ENCODE results near the gene AP1B1. TPM values are rescaled to one million over a fixed set of nuclear protein-coding genes. Genes with fewer than 3 reads are reported as not detected.

The AP1B1 gene
- total and polyA plus RNA-seq, 2 donors (not counting 1 experiment from before 2014, with no cell fraction given) = 139 to 174 TPM

DNA sequence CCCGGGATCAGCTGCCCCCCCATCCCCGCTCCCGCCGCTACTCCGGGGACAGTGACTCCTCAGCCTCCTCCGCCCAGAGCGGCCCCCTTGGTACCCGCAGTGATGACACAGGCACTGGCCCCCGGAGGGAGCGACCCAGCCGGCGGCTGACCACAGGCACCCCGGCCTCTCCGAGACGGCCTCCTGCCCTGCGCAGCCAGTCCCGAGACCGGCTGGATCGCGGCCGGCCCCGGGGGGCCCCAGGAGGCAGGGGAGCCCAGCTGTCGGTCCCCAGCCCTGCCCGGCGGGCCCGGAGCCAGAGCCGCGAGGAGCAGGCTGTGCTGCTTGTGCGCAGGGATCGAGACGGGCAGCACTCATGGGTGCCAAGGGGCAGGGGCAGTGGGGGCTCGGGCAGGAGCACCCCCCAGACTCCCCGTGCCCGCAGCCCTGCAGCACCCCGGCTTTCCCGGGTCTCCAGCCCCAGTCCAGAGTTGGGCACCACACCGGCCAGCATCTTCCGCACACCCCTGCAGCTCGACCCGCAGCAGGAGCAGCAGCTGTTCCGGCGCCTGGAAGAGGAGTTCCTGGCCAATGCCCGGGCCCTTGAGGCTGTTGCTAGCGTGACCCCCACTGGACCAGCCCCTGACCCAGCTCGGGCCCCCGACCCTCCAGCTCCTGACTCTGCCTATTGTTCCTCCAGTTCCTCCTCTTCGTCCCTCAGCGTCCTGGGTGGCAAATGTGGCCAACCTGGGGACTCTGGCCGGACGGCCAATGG is 76.7 kb downstream of the AP1B1 start:
- no peak overlapping the region for H3K4me2 ChIP-seq (replicated peaks; ENCODE audit: low read depth, low read length, poor library complexity, severe bottlenecking)

DNA sequence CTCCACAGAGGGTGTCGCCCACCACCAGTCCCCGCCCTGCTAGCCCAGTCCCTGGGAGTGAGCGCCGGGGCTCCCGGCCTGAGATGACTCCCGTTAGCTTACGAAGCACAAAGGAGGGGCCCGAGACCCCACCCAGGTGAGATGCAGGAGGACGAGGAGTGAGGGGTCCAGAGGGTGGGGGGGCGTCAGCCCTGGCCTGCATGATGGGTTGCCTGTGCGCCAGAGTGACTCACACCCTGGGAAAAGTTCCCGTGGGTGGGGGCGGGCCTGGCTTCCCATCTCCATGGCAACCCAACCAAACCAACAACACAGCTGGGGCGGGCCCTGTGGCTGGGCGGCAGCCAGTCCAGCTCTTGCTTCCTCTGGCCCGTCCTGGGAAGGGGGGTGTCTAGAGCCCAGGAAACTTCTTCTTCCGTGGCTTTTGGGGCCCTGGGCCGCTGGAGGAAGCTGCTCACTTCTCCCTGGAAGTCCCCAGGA is 77.5 kb downstream of the AP1B1 start:
- peaks cover 0 to 74% (median 32%) of the 10 kb centered on the region in 4 experiments for H3K27me3 ChIP-seq (replicated peaks in 1 of 4; ENCODE audit: control extremely low read depth in 1 of 4, control insufficient read depth in 3 of 4, insufficient read depth in 4 of 4, low read length in 3 of 4)

More for the DNA sequence above, 76.7 kb downstream of the AP1B1 start:
- intact Hi-C loops (cut with micrococcal nuclease) = no loop called here
- Histone ChIP-seq H3K27me3 (replicated peaks in 1 of 4; ENCODE audit: control extremely low read depth in 1 of 4, control insufficient read depth in 3 of 4, insufficient read depth in 4 of 4, low read length in 3 of 4) (peaks cover 0 to 73% (median 28%) of the 10 kb centered on the region in 4 experiments), H3K9me3 (ENCODE audit: control extremely low read depth in 1 of 3, control insufficient read depth in 2 of 3, insufficient read depth in 1 of 3, low read length in 2 of 3) (peaks cover 0 to 28% (median 0%) of the 10 kb centered on the region in 3 donors), H3K36me3 (replicated peaks in 1 of 2; ENCODE audit: control extremely low read depth in 1 of 2, control insufficient read depth in 1 of 2, extremely low read depth in 1 of 2, insufficient read depth in 2 of 2, low read length in 1 of 2) (no peaks in the 10 kb centered on the region), H3K4me1 (ENCODE audit: control insufficient read depth in 2 of 2, insufficient read depth in 2 of 2, low read length in 2 of 2) (peaks cover 33 to 50% of the 10 kb centered on the region in 2 donors), H3K9ac (ENCODE audit: low read length) (no peak overlapping the region), H3K4me3 (ENCODE audit: control extremely low read depth in 1 of 5, extremely low read depth in 1 of 5, insufficient read depth in 1 of 5, low read depth in 2 of 5, low read length in 4 of 5) (no peak overlapping the region), H3K27ac (ENCODE audit: low read length in 2 of 2) (no peak overlapping the region), H3K79me2 (ENCODE audit: control insufficient read depth, insufficient read depth, low read length) (no peaks in the 10 kb centered on the region), H2AFZ (ENCODE audit: insufficient read depth, low read depth, low read length, poor library complexity, severe bottlenecking) (no peak overlapping the region), H4K20me1 (ENCODE audit: control insufficient read depth, insufficient read depth, low read length, poor library complexity, severe bottlenecking) (peaks cover 7% of the 10 kb centered on the region)
- H3K4me1 Mint-ChIP-seq = peaks cover 35% of the 10 kb centered on the region
- no peak overlapping the region for H3K27ac Mint-ChIP-seq
- no peak overlapping the region for H3K4me3 Mint-ChIP-seq
- no peak for DNase-seq
- 85% methylated on average over 50 of the region's 50 CpGs for WGBS (ENCODE audit: insufficient coverage)
- CTCF ChIA-PET = no interaction called here
- TF ChIP-seq EZH2 (IDR thresholded peaks at IDR 0.05; ENCODE audit: borderline replicate concordance, insufficient read depth, low read depth, low read length, poor library complexity, severe bottlenecking) = no peak
- TF ChIP-seq, protein P1, sequence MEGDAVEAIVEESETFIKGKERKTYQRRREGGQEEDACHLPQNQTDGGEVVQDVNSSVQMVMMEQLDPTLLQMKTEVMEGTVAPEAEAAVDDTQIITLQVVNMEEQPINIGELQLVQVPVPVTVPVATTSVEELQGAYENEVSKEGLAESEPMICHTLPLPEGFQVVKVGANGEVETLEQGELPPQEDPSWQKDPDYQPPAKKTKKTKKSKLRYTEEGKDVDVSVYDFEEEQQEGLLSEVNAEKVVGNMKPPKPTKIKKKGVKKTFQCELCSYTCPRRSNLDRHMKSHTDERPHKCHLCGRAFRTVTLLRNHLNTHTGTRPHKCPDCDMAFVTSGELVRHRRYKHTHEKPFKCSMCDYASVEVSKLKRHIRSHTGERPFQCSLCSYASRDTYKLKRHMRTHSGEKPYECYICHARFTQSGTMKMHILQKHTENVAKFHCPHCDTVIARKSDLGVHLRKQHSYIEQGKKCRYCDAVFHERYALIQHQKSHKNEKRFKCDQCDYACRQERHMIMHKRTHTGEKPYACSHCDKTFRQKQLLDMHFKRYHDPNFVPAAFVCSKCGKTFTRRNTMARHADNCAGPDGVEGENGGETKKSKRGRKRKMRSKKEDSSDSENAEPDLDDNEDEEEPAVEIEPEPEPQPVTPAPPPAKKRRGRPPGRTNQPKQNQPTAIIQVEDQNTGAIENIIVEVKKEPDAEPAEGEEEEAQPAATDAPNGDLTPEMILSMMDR (IDR thresholded peaks at IDR 0.05) = no peak
- peaks cover 41% of the 10 kb centered on the region for H3K27me3 Mint-ChIP-seq
- H3K9me3 Mint-ChIP-seq (ENCODE audit: insufficient read depth) = no peaks in the 10 kb centered on the region
- POLR2A ChIA-PET = no interaction called here
- ATAC-seq (ENCODE audit: low read depth) = no peak

More for the DNA sequence above, 77.5 kb downstream of the AP1B1 start:
- ATAC-seq (ENCODE audit: low read depth) (peak; percentile 49), DNase-seq (peak; percentile 66)
- peaks cover 40% of the 10 kb centered on the region for H3K27me3 Mint-ChIP-seq
- Histone ChIP-seq H3K4me3 (ENCODE audit: control extremely low read depth in 1 of 5, extremely low read depth in 1 of 5, insufficient read depth in 1 of 5, low read depth in 2 of 5, low read length in 4 of 5) (no peak overlapping the region), H3K79me2 (ENCODE audit: control insufficient read depth, insufficient read depth, low read length) (peaks cover 2% of the 10 kb centered on the region), H3K4me2 (replicated peaks; ENCODE audit: low read depth, low read length, poor library complexity, severe bottlenecking) (peak overlapping the region; percentile 14), H3K27ac (ENCODE audit: low read length in 2 of 2) (no peak overlapping the region), H3K36me3 (replicated peaks in 1 of 2; ENCODE audit: control extremely low read depth in 1 of 2, control insufficient read depth in 1 of 2, extremely low read depth in 1 of 2, insufficient read depth in 2 of 2, low read length in 1 of 2) (no peaks in the 10 kb centered on the region), H3K4me1 (ENCODE audit: control insufficient read depth in 2 of 2, insufficient read depth in 2 of 2, low read length in 2 of 2) (peaks cover 39 to 55% of the 10 kb centered on the region in 2 donors), H2AFZ (ENCODE audit: insufficient read depth, low read depth, low read length, poor library complexity, severe bottlenecking) (no peak overlapping the region), H3K9ac (ENCODE audit: low read length) (no peak overlapping the region), H4K20me1 (ENCODE audit: control insufficient read depth, insufficient read depth, low read length, poor library complexity, severe bottlenecking) (peaks cover 7% of the 10 kb centered on the region), H3K9me3 (ENCODE audit: control extremely low read depth in 1 of 3, control insufficient read depth in 2 of 3, insufficient read depth in 1 of 3, low read length in 2 of 3) (peaks cover 0 to 33% (median 0%) of the 10 kb centered on the region in 3 donors)
- intact Hi-C loops (cut with micrococcal nuclease) = no loop called here
- CTCF ChIA-PET = interaction anchor here (0.8 kb wide), 1 partner anchor 26 kb away, joined by 3 read pairs; no protein-coding TSS in a partner anchor
- POLR2A ChIA-PET = no interaction called here
- H3K9me3 Mint-ChIP-seq (ENCODE audit: insufficient read depth) = no peaks in the 10 kb centered on the region
- H3K27ac Mint-ChIP-seq = no peak overlapping the region
- 12% methylated on average over 17 of the region's 18 CpGs for WGBS (ENCODE audit: insufficient coverage)
- no peak overlapping the region for H3K4me3 Mint-ChIP-seq
- TF ChIP-seq, protein P1 (IDR thresholded peaks at IDR 0.05) = no peak
- no peak for TF ChIP-seq EZH2 (IDR thresholded peaks at IDR 0.05; ENCODE audit: borderline replicate concordance, insufficient read depth, low read depth, low read length, poor library complexity, severe bottlenecking)
- H3K4me1 Mint-ChIP-seq = peaks cover 39% of the 10 kb centered on the region

Measured in B cell (primary cell).